GM19324 (cell line): ENCODE measurements around the gene ANKRD33.

Source experiments
- ATAC-seq: cut with Tn5 transposase; IDR thresholded peaks from one replicate; pipeline ENCODE4 v1.9.1; 2021; ENCODE audit warnings: mild to moderate bottlenecking, moderate library complexity; ENCODE audit not compliant: unreplicated experiment, low FRiP score

Gene ANKRD33

GRCh38 chr12:51937926-51938325, 50.0 kb downstream of the ANKRD33 start:
- ATAC-seq, result no peak

- ATAC-seq, result no peak
These were observed 50.8 kb downstream of the ANKRD33 start for GRCh38 chr12:51938726-51939125.

GRCh38 chr12:51941011-51941581, 53.2 kb downstream of the ANKRD33 start:
- ATAC-seq, result no peak
